IMR-90 (cell line): ENCODE measurements around the gene ANKFN1. TPM values are rescaled to one million over a fixed set of nuclear protein-coding genes. Genes with fewer than 3 reads are reported as not detected.

Experiments used
- microRNA-seq, 2 experiments: library from miRNA; stranded (forward) in 1 of 2; unstranded in 1 of 2; fragments of 10-50 nt in 1 of 2; fragments of <30 nt in 1 of 2; gene quantifications in 1 of 2; microRNA quantifications in 1 of 2; one replicate each; pipeline versions ENCODE3 to v1.1.0; 2013 to 2020; ENCODE audit not compliant: insufficient read depth in 1 of 2, insufficient read length in 1 of 2, unreplicated experiment in 1 of 2
- polyA plus RNA-seq, 3 experiments: library from polyadenylated mRNA; depleted of rRNA; stranded (reverse); fragments of >200 nt; gene quantifications; 2 replicates each; pipeline ENCODE4 v1.2.3, GENCODE V29; 2012; ENCODE audit warnings: low replicate concordance in 1 of 3
- small RNA-seq, 5 experiments: library from RNA; depleted of rRNA; stranded (forward); fragments of <200 nt; gene quantifications; one replicate each; pipeline ENCODE3, GENCODE V24; 2012
- total RNA-seq: library from RNA; depleted of rRNA; stranded (reverse); fragments of >200 nt; gene quantifications from 2 replicates; pipeline ENCODE4 v1.2.3, GENCODE V29; 2012

The ANKFN1 gene
- total and polyA plus RNA-seq, 2 of the 4 experiments (the other 2 are of a cell fraction): not detected

Small RNA genes within 50 kb of the gene (microRNA-seq; reads per million reads assigned to microRNA genes)
- gene AC006600.1 (ENCODE audit: insufficient read depth, insufficient read length): not detected

Small RNA genes within 50 kb of the gene (small RNA-seq; reads per million reads assigned to genes)
- 0 reads per million in 5 experiments for gene AC006600.1
